ENCODE results near the gene SPRED3.
"Not testable (repeated sequence)": the region's sequence is repeated elsewhere in the genome, so short reads cannot be mapped to it uniquely, and the experiment has no call there.

SPRED3 gene

DNA sequence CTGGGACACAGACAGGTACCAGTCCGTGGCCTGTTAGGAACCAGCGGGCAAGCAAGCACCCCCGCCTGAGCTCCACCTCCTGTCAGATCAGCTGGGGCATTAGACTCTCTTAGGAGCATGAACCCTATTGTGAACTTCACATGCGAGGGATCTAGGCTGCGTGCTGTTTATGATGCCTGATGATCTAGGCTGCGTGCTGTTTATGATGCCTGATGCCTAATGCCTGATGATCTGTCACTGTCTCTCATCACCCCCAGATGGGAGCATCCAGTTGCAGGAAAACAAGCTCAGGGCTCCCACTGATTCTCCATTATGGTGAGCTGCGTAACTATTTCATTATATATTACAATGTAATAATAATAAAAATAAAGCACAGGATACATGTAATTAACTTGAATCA lies 33.9 kb downstream of the SPRED3 start:
- DNase-seq = no peak

DNA sequence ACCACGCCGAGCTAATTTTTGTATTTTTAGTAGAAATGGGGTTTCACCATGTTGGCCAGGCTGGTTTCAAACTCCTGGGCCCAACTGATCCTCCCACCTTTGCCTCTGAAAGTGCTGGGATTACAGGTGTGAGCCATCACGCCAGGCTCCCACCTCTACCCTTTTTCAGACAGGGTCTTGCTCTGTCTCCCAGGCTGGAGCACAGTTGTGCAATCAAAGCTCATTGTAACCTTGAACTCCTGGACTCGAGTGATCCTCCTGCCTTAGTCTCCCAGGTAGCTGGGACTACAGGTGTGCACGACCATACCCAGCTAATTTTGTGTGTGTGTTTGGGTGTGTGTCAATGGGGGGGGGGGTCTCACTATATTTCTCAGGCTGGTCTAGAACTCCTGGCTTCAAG lies 35.8 kb downstream of the SPRED3 start:
- DNase-seq = no peak

DNA sequence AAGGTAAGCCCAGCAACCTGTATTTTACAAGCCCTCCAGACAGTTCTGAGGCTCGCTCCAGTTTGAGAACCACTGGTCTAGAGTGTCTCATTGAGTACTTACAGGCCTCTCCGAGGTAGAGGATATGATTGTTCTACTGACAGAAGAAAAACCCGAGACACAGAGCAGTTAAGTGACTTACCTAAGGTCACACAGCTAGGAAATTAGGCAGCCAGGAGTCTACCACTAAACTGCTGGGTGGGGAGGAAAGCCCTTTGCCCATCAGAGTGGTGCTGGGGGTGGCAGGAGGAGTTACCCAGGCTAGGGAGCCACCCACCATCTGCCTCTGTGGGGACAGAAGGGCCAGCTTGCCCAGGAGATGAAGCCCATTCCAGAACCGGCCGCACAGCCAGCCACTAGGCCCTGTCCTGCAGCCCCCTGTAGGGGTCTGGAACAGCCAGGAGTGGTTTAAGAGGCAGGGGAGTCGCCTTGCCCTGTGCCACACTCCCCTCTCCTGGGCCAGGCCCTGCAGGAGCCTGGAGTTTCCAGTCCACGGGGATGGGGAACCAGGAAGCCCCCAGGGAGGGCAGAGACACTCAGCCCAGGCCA lies 36.8 kb downstream of the SPRED3 start:
- DNase-seq = no peak

DNA sequence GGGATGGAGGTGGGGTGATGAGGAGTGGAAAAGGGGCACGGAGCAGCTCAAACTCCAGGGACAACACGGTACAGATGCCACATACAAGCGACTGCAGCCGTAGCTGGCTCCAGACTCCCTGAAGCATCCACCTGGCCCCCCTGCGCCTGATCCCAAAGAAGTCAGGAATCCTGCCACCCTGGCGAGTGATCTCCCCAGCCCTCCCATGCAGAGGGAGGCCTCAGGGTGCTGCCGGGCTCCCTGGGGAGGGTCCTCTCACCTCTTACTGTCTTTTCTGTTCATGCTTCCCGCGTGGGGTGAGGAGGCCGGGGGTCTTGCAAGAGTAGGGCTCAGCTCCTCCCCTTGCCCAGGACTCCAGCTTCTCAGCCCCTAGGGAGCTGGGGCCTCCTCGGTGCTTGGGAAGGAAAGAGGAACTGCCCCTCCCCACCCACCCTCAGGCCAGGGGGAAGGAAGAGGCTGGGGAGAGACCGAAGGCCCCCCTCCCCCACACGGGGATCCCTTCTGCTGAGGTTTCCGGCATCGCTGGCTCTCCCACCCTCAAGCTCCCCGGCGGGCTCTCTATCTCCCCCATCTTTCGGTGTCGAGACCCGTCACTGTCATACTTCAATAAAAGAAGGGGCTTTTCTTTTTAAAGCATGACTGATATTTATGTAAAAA lies 37.4 kb downstream of the SPRED3 start, which contains the start of gene RASGRP4:
RASGRP4 (minus strand) TSS at position 410 of the 657 bp plus-strand sequence; CDS start at position 282, 128 bp downstream.
- no peak for DNase-seq

DNA sequence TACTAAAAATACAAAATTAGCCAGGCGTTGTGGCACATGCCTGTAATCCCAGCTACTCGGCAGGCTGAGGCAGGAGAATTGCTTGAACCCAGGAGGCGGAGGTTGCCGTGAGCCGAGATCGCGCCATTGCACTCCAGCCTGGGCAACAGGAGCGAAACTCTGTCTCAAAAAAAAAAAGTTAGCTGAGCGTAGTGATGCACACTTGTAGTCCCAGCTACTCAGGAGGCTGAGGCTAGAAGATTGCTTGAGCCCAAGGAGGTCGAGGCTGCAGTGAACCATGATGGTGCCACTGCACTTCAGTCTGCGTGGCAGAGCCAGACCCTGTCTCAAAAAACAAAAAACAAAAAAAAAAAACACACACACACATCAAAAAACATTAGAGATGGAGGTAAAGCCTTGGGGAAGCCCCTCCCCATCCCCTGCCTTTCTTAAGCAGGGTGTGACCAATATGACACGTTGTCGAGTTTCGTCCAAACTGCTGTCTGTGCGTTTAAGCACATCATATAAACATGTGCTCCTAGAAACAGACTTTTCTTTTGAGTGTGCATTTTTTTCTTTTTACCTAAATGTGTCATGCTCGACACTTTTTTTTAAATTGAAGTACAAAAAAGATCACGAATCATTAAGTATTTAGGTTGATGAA lies 38.7 kb downstream of the SPRED3 start:
- DNase-seq = not testable (repeated sequence)

DNA sequence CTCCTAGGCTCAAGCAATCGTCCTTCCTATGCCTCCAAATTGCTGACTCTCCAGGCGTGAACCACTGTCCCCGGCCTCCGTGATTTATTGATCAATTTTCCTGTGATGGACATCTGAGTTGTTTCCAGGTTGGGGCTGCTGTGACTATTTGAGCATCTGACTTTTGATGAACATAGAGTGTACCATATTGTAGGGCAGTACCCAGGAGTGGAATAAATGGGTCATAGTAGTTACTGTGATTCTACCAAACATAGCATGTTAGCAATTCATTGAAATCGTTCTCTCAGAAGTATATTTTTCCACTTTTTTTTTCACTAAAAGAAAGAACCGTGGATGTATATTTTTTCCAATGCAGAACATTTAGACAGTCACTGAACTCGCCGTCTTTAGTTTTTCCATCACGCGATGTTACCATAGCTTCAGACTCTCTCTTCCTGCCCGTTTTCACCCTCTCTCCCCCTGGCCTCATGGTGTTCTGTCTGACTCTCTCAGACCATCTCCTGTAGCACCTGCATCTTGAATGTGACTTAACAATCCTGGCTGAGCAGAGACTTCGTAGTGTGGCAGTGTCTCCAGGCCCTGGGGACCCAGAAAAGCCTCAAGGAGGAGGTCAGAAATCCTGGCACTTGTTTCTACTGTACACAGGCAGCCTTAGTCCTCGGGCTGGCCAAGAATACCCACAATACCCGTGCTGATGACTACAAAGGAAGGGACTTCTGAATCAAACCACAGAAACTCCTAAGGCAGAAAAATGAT lies 40.7 kb downstream of the SPRED3 start:
- DNase-seq = no peak

DNA sequence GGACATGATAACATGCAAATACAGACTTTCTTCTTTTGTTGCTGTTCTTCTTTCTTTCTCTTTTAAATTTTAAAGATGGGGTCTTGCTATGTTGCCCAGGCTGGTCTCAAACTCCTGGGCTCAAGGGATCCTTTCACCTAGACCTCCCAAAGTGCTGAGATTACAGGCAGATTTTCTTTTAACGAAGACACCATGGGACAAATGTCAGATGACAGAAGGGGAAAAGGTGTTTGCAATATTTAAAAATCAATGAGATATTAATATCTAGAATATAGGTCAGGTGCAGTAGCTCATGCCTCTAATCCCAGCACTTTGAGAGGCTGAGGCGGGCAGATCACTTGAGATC lies 41.3 kb downstream of the SPRED3 start:
- DNase-seq = no peak

DNA sequence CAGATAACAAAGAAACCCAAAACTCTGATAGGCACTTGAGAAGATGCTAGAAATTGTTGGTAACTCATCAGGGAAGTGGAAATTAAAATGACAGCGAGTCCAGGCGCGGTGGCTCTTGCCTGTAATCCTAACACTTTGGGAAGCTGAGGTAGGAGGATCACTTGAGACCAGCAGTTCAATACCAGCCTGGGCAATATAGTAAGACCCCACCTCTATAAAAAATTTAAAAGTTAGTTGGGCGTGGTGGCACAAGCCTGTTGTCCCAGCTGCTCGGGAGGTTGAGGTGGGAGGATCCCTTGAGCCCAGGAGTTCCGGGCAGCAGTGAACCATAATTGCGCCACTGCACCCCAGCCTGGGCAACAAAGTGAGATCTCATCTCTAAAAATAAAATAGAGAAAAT lies 42.4 kb downstream of the SPRED3 start:
- DNase-seq = no peak

DNA sequence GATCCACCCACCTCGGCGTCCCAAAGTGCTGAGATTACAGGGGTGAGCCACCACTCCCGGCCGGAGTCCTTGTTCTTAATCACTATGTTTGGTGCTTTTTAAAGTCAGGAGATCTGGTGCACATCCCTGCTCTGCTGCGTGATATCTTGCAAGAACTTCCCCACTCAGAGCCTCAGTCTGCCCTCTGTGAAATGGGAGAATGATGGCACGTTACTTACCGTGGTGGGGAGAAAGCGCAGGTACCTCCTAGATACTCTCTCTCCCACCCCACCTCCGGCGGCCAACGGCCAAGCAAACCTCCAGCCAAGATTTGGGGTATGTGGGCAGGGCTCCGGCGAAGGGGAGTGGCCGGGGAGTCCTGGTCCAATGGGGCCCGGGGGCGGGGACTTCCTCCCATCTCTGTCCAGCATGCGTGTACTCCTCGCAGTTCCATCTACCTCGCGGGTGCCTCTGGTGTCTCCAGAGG lies 44.8 kb downstream of the SPRED3 start, which contains the start of gene RYR1:
RYR1 (plus strand) TSS at position 424 of the 466 bp plus-strand sequence. CDS start 139 bp downstream, outside the sequence.
- DNase-seq = no peak

DNA sequence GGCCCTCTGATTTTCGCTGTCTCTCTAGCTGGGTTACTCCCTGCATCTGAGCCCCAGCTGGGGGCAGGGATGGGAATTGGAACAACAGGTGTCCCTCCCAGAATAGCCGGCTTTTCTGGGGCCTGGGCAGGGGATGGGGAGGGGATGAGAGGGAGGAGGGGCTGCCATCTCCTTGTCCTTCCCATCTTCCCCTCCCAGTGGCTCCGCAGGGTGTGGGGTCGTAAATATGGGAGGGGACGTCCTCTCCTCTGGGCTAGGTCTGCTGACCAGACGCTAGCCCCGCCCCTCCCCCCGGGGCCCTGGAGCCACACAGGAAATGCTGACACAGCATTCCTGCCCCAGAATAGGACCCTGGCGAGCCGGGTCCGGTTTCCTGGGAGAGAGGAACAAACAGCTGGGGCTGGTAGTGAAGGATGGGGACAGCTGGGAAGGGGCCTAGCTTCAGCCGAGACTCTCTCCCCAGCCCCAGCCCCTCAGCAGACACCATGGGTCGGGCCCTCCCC lies 46.1 kb downstream of the SPRED3 start:
- DNase-seq = no peak

DNA sequence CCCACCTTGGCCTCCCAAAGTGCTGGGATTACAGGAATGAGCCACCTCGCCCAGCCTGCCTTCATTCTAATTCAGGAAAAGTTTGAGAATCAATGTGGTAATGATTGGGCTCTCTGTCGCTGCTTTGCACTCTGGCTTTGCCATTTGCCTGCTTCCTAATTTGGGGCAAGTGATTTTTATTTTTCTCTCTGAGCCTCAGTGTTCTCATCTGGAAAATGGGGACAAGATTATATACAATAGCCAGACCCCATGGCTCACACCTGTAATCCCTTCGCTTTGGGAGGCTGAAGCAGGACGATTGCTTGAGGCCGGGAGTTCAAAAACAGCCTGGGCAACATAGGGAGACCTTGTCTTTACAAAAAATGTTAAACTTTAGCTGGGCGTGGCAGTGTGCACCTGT lies 48.8 kb downstream of the SPRED3 start:
- DNase-seq = no peak

DNA sequence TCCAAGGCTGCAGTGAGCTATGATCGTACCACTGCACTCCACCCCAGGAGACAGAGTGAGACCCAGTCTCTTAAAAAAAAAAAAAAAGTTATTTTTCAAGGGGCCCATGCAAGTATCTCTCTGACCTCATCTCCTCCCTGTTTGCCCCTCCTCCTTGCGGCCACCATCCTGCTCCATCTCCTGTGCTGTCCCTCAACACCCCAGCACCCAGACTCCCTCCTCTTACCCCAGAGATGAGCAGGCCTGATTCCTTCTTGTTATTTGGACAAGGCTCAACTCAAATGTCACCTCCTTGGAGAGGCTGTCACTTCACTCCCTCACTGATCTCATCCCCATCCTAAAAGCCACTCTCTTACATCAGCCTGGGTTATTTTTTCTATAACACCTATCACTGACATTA lies 49.4 kb downstream of the SPRED3 start:
- no peak for DNase-seq

DNA sequence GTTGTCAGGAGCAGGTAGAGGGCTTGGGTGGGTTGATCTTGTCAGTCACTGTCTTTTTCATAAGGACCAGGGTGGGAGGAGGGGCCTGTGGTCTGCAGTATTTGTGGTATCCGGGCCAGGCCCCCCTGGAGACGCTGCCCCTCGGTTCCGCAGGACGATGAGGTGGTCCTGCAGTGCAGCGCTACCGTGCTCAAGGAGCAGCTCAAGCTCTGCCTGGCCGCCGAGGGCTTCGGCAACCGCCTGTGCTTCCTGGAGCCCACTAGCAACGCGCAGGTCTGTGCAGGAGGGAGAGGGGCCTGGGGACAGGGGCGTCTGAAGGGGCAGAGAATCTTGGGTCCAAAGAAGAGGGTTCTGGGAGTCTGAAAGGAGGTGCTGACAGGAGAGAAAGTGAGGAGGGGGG lies 52.1 kb downstream of the SPRED3 start:
- DNase-seq = no peak

DNA sequence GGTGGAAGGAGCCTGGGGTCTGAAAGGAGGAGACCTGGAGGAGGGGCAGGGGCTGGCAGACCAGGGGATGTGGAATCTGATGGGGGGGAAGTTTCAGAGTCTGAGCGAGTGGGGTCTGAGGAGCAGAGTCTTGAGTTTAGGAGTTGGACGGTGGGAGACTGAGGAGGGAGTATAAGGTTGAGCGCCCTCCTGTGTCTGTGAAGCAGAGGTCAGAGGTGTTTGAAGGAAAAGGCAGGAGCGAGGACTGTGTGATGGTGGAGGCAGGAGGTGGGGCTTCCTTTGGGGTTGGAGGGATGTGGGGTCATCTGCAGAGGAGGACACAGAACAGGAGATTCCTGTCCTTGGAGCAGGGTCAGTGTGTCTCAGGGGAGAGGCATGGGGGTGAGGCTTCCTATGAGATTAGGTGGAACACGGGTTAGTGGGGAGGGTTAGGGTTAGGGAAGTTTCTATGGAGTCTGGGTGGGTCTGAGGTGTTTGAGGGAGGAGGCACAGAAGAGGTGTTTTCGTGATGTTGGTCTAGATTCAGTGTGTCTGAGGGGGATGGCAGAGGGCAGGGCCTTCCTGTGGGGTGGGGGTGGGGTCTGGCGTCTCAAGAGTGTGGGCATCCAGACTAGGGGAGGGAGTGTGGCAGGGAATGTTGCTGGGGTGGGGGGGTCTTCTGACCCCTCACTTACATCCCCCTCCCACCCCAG lies 53.3 kb downstream of the SPRED3 start:
- no peak for DNase-seq

DNA sequence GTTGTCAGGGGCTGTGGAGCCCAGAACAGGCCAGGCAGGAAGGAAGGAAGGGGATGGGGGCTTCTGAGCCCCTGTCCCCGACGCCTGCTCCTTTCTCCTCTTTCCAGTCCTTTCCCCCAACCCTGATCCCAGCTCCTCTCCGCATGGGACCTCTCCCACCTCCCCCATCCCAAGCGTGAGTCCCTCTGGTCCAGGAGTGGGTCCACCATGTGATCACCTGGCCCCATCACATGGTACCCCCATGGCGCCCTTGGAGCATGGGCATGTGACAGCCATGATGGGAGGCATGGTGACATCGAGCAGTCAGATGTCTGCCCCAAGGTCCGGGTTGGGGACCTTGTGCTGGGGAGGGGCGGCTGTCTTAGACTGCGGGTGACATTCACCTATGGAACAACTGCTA lies 54.2 kb downstream of the SPRED3 start:
- DNase-seq = no peak

DNA sequence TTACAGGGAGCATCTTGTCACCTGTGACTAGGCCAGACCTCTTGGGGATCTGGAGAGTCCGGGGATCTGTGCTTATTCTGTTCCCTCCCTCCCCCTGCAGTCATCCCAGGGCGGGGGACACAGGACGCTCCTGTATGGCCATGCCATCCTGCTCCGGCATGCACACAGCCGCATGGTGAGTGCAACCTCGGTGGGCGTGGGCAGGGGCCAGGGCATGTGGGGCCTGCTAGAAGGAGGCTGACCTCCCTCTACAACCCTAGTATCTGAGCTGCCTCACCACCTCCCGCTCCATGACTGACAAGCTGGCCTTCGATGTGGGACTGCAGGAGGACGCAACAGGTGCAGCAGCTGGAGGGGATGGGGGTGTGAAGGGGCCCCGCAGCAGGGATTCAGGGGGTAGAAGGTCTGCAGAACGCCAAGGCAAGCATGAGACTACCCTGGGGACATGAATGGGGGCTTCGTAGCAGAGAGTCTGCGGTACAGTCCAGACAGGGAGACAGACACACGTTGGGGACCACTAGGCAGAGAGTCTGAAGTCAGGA lies 55.0 kb downstream of the SPRED3 start:
- DNase-seq = no peak

DNA sequence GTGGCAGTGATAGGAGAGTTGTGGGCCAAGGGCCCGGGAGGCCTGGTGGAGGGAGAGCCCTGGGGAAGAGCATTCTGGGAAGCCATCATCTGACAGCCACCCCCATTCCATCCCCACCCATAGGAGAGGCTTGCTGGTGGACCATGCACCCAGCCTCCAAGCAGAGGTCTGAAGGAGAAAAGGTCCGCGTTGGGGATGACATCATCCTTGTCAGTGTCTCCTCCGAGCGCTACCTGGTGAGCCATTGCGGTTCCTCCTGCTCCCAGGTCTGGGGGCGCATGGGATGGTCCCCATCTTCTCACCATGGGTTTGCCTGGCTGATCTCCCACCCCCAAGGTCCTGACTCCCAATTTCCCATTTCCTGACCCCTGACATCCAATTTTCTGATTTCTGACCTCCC lies 55.5 kb downstream of the SPRED3 start:
- no peak for DNase-seq

DNA sequence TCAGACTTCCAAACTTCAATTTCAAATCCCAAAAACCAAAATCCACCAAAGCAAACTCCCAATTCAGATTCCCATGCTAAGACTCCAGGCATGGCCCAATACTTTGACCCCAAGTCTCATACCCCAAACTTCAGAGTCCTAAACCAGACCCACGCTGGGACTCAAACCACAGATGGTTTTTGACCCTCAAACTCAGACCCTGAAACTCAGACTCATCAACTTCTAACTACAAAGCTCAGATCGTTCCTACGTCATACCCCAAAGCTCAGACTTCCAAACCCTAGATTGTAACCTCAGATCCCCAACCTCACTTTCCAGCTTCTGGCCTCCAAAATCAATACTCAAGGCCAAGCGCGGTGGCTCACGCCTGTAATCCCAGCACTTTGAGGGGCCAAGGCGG lies 56.9 kb downstream of the SPRED3 start:
- DNase-seq = no peak

DNA sequence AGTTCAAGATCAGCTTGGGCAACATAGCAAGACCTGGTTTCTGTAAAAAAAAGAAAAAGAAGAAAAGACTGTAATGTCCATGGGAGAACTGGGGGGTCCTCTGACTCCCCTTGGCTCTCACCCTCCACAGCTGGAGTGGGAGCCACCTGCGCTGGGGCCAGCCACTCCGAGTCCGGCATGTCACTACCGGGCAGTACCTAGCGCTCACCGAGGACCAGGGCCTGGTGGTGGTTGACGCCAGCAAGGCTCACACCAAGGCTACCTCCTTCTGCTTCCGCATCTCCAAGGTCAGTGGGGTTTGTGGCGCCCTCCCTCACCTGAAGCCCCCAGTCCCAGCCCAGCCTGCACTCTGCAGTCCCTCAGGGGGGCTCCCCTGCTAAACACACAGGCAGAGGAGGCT lies 59.7 kb downstream of the SPRED3 start:
- DNase-seq = no peak
